Measurements from ENCODE around the gene CENPU.

The CENPU gene

GRCh38 chr4:184705692-184706091 is 28.2 kb downstream of the CENPU start:
- DNase-seq, result no peak

- DNase-seq, result no peak
These were observed 31.8 kb downstream of the CENPU start for GRCh38 chr4:184702114-184702513.

- no peak for DNase-seq
These were observed 34.0 kb downstream of the CENPU start for GRCh38 chr4:184699941-184700340.

GRCh38 chr4:184697956-184698355 is 35.9 kb downstream of the CENPU start:
- no peak for DNase-seq

GRCh38 chr4:184695178-184695896 is 38.6 kb downstream of the CENPU start:
- DNase-seq, result no peak

GRCh38 chr4:184694412-184694956 is 39.4 kb downstream of the CENPU start:
- no peak for DNase-seq

- DNase-seq, result no peak
These were observed 40.8 kb downstream of the CENPU start for GRCh38 chr4:184693056-184693455.

GRCh38 chr4:184689681-184690080 is 44.2 kb downstream of the CENPU start:
- DNase-seq, result no peak

- DNase-seq, result no peak
These were observed 45.4 kb downstream of the CENPU start for GRCh38 chr4:184688447-184688846.

GRCh38 chr4:184688005-184688404 is 45.9 kb downstream of the CENPU start:
- no peak for DNase-seq

GRCh38 chr4:184684491-184685189 is 49.3 kb downstream of the CENPU start:
- DNase-seq, result no peak

GRCh38 chr4:184681916-184682315 is 52.0 kb downstream of the CENPU start:
- no peak for DNase-seq

- DNase-seq, result no peak
These were observed 53.2 kb downstream of the CENPU start for GRCh38 chr4:184680698-184681097.

- DNase-seq, result no peak
These were observed 57.9 kb downstream of the CENPU start for GRCh38 chr4:184675821-184676492.

GRCh38 chr4:184675018-184675417 is 58.9 kb downstream of the CENPU start:
- no peak for DNase-seq

GRCh38 chr4:184674011-184674410 is 59.9 kb downstream of the CENPU start:
- DNase-seq, result no peak

- DNase-seq, result no peak
These were observed 61.2 kb downstream of the CENPU start for GRCh38 chr4:184672741-184673140.

- DNase-seq, result no peak
These were observed 62.8 kb downstream of the CENPU start for GRCh38 chr4:184671101-184671500.

- no peak for DNase-seq
These were observed 64.6 kb downstream of the CENPU start for GRCh38 chr4:184669251-184669650.

GRCh38 chr4:184668511-184669114 is 65.3 kb downstream of the CENPU start:
- no peak for DNase-seq

- no peak for DNase-seq
These were observed 65.8 kb downstream of the CENPU start for GRCh38 chr4:184668096-184668495.

- no peak for DNase-seq
These were observed 67.2 kb downstream of the CENPU start for GRCh38 chr4:184666670-184667069.
